Bronchial epithelial cell (primary cell): Measurements from ENCODE around the gene SPTBN4. TPM values are rescaled to one million over a fixed set of nuclear protein-coding genes. Genes with fewer than 3 reads are reported as not detected.

Experiments used
- DNase-seq: peaks from one replicate; pipeline ENCODE4 v3.0.0-alpha.2; 2010; ENCODE audit warnings: low read depth
- FAIRE-seq: peaks from 2 replicates; lab custom pipeline; 2011; peaks lifted over from hg19 to GRCh38; lab: Jason Lieb, UNC
- H3K27me3 ChIP-seq: 2 replicates; pipeline ENCODE4 v1.5.1; 2011; ENCODE audit warnings: low read length; ENCODE audit not compliant: control insufficient read depth, insufficient read depth
- H3K36me3 ChIP-seq: 2 replicates; pipeline ENCODE4 v1.5.1; 2011; ENCODE audit warnings: low read length; ENCODE audit not compliant: control insufficient read depth, insufficient read depth
- H3K4me3 ChIP-seq: 2 replicates; pipeline ENCODE4 v1.5.1; 2011; ENCODE audit warnings: mild to moderate bottlenecking, low read depth, low read length, control low read depth
- CTCF ChIP-seq: IDR thresholded peaks from 2 replicates; pipeline ENCODE4 v1.5.1; 2011; ENCODE audit warnings: mild to moderate bottlenecking, moderate library complexity, low read length, control low read depth, inconsistent platforms; ENCODE audit not compliant: insufficient read depth, severe bottlenecking
- total RNA-seq: library from RNA; depleted of rRNA; stranded (reverse); fragments of >200 nt; gene quantifications from 2 replicates; pipeline ENCODE4 v1.2.1, GENCODE V29; 2014

The SPTBN4 gene
- total RNA-seq, 1 donor from 2014 or later = 0.53 TPM

GRCh38 chr19:40547836-40548235 is 81.0 kb downstream of the SPTBN4 start:
- Histone ChIP-seq H3K36me3 (no peaks in the 10 kb centered on the region), H3K4me3 (no peak overlapping the region), H3K27me3 (no peaks in the 10 kb centered on the region)
- no peak for TF ChIP-seq CTCF
- FAIRE-seq (no peak), DNase-seq (no peak)

- no peaks in the 10 kb centered on the region for H3K36me3 ChIP-seq
- TF ChIP-seq CTCF = peak; percentile 70
- DNase-seq (peak; percentile 31), FAIRE-seq (no peak)
- H3K4me3 ChIP-seq = no peak overlapping the region
- H3K27me3 ChIP-seq = no peaks in the 10 kb centered on the region
Observed at GRCh38 chr19:40549007-40549708, 82.4 kb downstream of the SPTBN4 start.

- no peak for DNase-seq
- no peak overlapping the region for H3K4me3 ChIP-seq
- FAIRE-seq = peak; percentile 13
Observed at GRCh38 chr19:40550951-40551350, 84.2 kb downstream of the SPTBN4 start.

GRCh38 chr19:40552848-40553247 is 86.0 kb downstream of the SPTBN4 start:
- no peaks in the 10 kb centered on the region for H3K36me3 ChIP-seq
- no peak for TF ChIP-seq CTCF
- no peak for FAIRE-seq
- DNase-seq = no peak
- H3K4me3 ChIP-seq = no peak overlapping the region
- peaks cover 4% of the 10 kb centered on the region for H3K27me3 ChIP-seq

More at GRCh38 chr19:40550951-40551350, 84.2 kb downstream of the SPTBN4 start:
- Histone ChIP-seq H3K27me3 (peaks cover 4% of the 10 kb centered on the region), H3K36me3 (no peaks in the 10 kb centered on the region)
- TF ChIP-seq CTCF = no peak

GRCh38 chr19:40553885-40554857 is 87.4 kb downstream of the SPTBN4 start:
- no peak for TF ChIP-seq CTCF
- H3K4me3 ChIP-seq = no peak overlapping the region
- FAIRE-seq (no peak), DNase-seq (no peak)
- H3K27me3 ChIP-seq = peaks cover 4% of the 10 kb centered on the region
- H3K36me3 ChIP-seq = no peaks in the 10 kb centered on the region
